Measurements from ENCODE around the gene GRM2. TPM values are rescaled to one million over a fixed set of nuclear protein-coding genes. Genes with fewer than 3 reads are reported as not detected.

The GRM2 gene
- total and polyA plus RNA-seq, 4 donors, result 0.13 to 0.77 (median 0.25) TPM

- WGBS, 2 donors, result 84 to 86% methylated on average over 8 of the region's 8 CpGs
- no peak for ATAC-seq (ENCODE audit: insufficient read depth, low FRiP score)
- Histone ChIP-seq H3K36me3 (ENCODE audit: control insufficient read depth in 4 of 4, insufficient read depth in 4 of 4, low read length in 4 of 4) (no peaks in the 10 kb centered on the region), H3K4me3 (no peak overlapping the region), H3K27ac (ENCODE audit: low read depth in 1 of 2, low read length in 1 of 2) (no peak overlapping the region), H3K9ac (ENCODE audit: insufficient read depth in 1 of 2, low read length in 2 of 2) (no peak overlapping the region), H3K27me3 (ENCODE audit: control insufficient read depth in 3 of 3, insufficient read depth in 3 of 3, low read length in 2 of 3) (peaks cover 0 to 11% (median 2%) of the 10 kb centered on the region in 3 donors), H3K4me1 (ENCODE audit: control insufficient read depth in 5 of 5, insufficient read depth in 5 of 5, low read length in 5 of 5) (peaks cover 0 to 6% (median 0%) of the 10 kb centered on the region in 5 donors), H3K9me3 (ENCODE audit: control insufficient read depth in 4 of 4, insufficient read depth in 3 of 4, low read length in 3 of 4) (no peaks in the 10 kb centered on the region)
- DNase-seq, result no peak
- no peak for TF ChIP-seq CTCF (IDR thresholded peaks at IDR 0.05; ENCODE audit: control extremely low read depth, extremely low read depth)
Measured at GRCh38 chr3:51711352-51712037, 4.6 kb downstream of the GRM2 start.

DNA sequence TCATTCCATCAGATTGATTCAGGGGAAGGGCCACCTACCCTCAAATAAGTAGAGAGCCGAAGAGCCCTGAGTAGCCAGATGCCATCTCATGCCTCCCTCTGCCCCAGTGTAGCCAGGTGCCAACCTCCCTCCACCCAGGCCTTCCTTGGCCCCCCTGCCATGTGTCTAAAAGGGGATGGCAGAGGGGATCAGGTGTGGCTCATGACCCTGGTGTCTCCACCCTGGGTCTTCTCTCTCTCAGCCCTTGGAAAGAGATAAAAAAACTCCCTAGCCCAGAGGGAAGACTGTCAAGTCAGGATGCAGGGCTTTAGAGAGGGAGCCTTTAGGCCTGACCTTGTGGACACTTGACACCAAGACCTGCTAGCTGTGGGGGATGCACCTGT lies 5.2 kb downstream of the GRM2 start:
- Histone ChIP-seq H3K4me1 (ENCODE audit: control insufficient read depth in 5 of 5, insufficient read depth in 5 of 5, low read length in 5 of 5) (peaks cover 0 to 6% (median 0%) of the 10 kb centered on the region in 5 donors), H3K9me3 (ENCODE audit: control insufficient read depth in 4 of 4, insufficient read depth in 3 of 4, low read length in 3 of 4) (no peaks in the 10 kb centered on the region), H3K9ac (ENCODE audit: insufficient read depth in 1 of 2, low read length in 2 of 2) (no peak overlapping the region), H3K36me3 (ENCODE audit: control insufficient read depth in 4 of 4, insufficient read depth in 4 of 4, low read length in 4 of 4) (no peaks in the 10 kb centered on the region), H3K27ac (ENCODE audit: low read depth in 1 of 2, low read length in 1 of 2) (no peak overlapping the region), H3K4me3 (no peak overlapping the region), H3K27me3 (ENCODE audit: control insufficient read depth in 3 of 3, insufficient read depth in 3 of 3, low read length in 2 of 3) (peaks cover 0 to 11% (median 2%) of the 10 kb centered on the region in 3 donors)
- DNase-seq (no peak), ATAC-seq (ENCODE audit: insufficient read depth, low FRiP score) (no peak)
- 97 to 100% methylated on average over 1 of the region's 1 CpG for WGBS, 2 donors
- TF ChIP-seq CTCF (IDR thresholded peaks at IDR 0.05; ENCODE audit: control extremely low read depth, extremely low read depth), result no peak

- no peak for TF ChIP-seq CTCF (IDR thresholded peaks at IDR 0.05; ENCODE audit: control extremely low read depth, extremely low read depth)
- no peak overlapping the region for H3K4me3 ChIP-seq
- ATAC-seq (ENCODE audit: insufficient read depth, low FRiP score), result no peak
Measured at GRCh38 chr3:51712511-51712931, 5.7 kb downstream of the GRM2 start.

More at GRCh38 chr3:51712511-51712931, 5.7 kb downstream of the GRM2 start:
- H3K27me3 ChIP-seq (ENCODE audit: control insufficient read depth in 3 of 3, insufficient read depth in 3 of 3, low read length in 2 of 3), result peaks cover 0 to 11% (median 2%) of the 10 kb centered on the region in 3 donors
- no peaks in the 10 kb centered on the region for H3K9me3 ChIP-seq (ENCODE audit: control insufficient read depth in 4 of 4, insufficient read depth in 3 of 4, low read length in 3 of 4)
- H3K27ac ChIP-seq (ENCODE audit: low read depth in 1 of 2, low read length in 1 of 2), result no peak overlapping the region
- no peak for DNase-seq
- no peak overlapping the region for H3K9ac ChIP-seq (ENCODE audit: insufficient read depth in 1 of 2, low read length in 2 of 2)
- WGBS, 2 donors, result 95 to 97% methylated on average over 20 of the region's 20 CpGs
- H3K36me3 ChIP-seq (ENCODE audit: control insufficient read depth in 4 of 4, insufficient read depth in 4 of 4, low read length in 4 of 4), result no peaks in the 10 kb centered on the region
- peaks cover 0 to 2% (median 0%) of the 10 kb centered on the region in 5 donors for H3K4me1 ChIP-seq (ENCODE audit: control insufficient read depth in 5 of 5, insufficient read depth in 5 of 5, low read length in 5 of 5)

Measured in lung (tissue), 12 donors.